SU-DHL-6 (cell line): ENCODE data around the gene LCOR.

Source experiments
- H2AFZ ChIP-seq: fragments of 200-600 bp; sonication (generic); 2 replicates; pipeline ENCODE4 v1.6.1; 2014; ENCODE audit warnings: low read depth, mild to moderate bottlenecking, moderate library complexity, mixed read lengths, antibody characterized with exemption, low read length; ENCODE audit not compliant: severe bottlenecking
- H3F3A ChIP-seq: fragments of 200-600 bp; shearing (Covaris generic); 2 replicates; pipeline ENCODE4 v1.6.0; 2016; ENCODE audit warnings: antibody characterized with exemption, mild to moderate bottlenecking; ENCODE audit not compliant: insufficient read depth
- H3K27ac ChIP-seq: fragments of 200-600 bp; sonication (generic); 2 replicates; pipeline ENCODE4 v1.5.1; 2016; ENCODE audit warnings: low read depth, mild to moderate bottlenecking, low read length, moderate library complexity, mixed read lengths
- H3K27me3 ChIP-seq: fragments of 200-600 bp; sonication (generic), shearing (Covaris generic); 2 replicates; pipeline ENCODE4 v1.6.0; 2014; ENCODE audit warnings: mild to moderate bottlenecking, low read length
- H3K36me3 ChIP-seq: fragments of 200-600 bp; sonication (generic); 2 replicates; pipeline ENCODE4 v1.6.1; 2014; ENCODE audit warnings: mild to moderate bottlenecking, low read length, mixed read lengths
- H3K4me2 ChIP-seq: fragments of 300-600, 200-600 bp; shearing (Covaris generic), sonication (generic); 2 replicates; pipeline ENCODE4 v1.6.0; 2014; ENCODE audit warnings: low read length, low read depth, mild to moderate bottlenecking; ENCODE audit not compliant: poor library complexity, severe bottlenecking
- H3K4me3 ChIP-seq: fragments of 200-600 bp; sonication (generic); 2 replicates; pipeline ENCODE4 v1.5.1; 2014; ENCODE audit warnings: antibody characterized with exemption, low read length, mild to moderate bottlenecking, mixed read lengths; ENCODE audit not compliant: insufficient read depth, poor library complexity, severe bottlenecking
- H3K79me2 ChIP-seq: fragments of 200-600 bp; sonication (generic); 2 replicates; pipeline ENCODE4 v1.6.1; 2014; ENCODE audit warnings: mild to moderate bottlenecking, low read length, moderate library complexity; ENCODE audit not compliant: insufficient read depth
- H3K9ac ChIP-seq: fragments of 200-600 bp; sonication (generic); 2 replicates; pipeline ENCODE4 v1.7.0; 2014; ENCODE audit warnings: mild to moderate bottlenecking, low read length
- H3K9me2 ChIP-seq: fragments of 200-600 bp; sonication (generic); replicated peaks from 2 replicates; pipeline ENCODE4 v1.6.1; 2014; ENCODE audit warnings: low read length; ENCODE audit not compliant: insufficient read depth
- H3K9me3 ChIP-seq: fragments of 200-600 bp; sonication (generic); 2 replicates; pipeline ENCODE4 v1.6.1; 2014; ENCODE audit warnings: low read length, mixed read lengths; ENCODE audit not compliant: insufficient read depth
- H4K20me1 ChIP-seq: fragments of 200-600 bp; sonication (generic); 2 replicates; pipeline ENCODE4 v1.6.1; 2014; ENCODE audit warnings: low read depth, mild to moderate bottlenecking, antibody characterized with exemption, low read length, moderate library complexity, mixed read lengths
- EZH2phosphoT487 ChIP-seq: fragments of 200-600 bp; sonication (generic), shearing (Covaris generic); conservative IDR thresholded peaks from 2 replicates; pipeline ENCODE4 v1.6.1; 2018; ENCODE audit warnings: mild to moderate bottlenecking, antibody characterized with exemption, low read length, moderate library complexity, mixed read lengths
- TF ChIP-seq, protein P1 (sequence below): fragments of 200-600 bp; sonication (generic); IDR thresholded peaks from one replicate; pipeline ENCODE4 v1.5.1; 2017; ENCODE audit warnings: antibody characterized with exemption, mild to moderate bottlenecking, low read length, moderate library complexity; ENCODE audit not compliant: insufficient read depth, poor library complexity, severe bottlenecking

The LCOR gene

DNA sequence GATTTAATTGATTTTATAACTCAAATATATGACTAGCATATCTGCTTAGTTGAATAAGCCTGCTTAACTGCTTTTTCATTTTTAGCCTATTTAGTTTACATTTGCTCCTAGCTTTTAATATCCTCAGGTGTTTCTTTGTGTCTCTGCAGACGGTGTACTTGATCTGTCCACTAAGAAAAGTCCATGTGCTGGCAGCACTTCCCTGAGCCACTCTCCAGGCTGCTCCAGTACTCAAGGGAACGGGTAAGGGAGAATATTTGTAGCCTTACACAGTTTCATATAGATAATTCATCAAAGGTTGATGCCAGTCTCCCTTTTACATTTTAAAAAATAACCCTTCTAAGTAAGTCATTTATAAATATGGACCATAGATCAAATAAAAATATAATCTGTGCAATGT is 119.9 kb downstream of the LCOR start:
- TF ChIP-seq EZH2phosphoT487 = no peak
- TF ChIP-seq, protein P1, sequence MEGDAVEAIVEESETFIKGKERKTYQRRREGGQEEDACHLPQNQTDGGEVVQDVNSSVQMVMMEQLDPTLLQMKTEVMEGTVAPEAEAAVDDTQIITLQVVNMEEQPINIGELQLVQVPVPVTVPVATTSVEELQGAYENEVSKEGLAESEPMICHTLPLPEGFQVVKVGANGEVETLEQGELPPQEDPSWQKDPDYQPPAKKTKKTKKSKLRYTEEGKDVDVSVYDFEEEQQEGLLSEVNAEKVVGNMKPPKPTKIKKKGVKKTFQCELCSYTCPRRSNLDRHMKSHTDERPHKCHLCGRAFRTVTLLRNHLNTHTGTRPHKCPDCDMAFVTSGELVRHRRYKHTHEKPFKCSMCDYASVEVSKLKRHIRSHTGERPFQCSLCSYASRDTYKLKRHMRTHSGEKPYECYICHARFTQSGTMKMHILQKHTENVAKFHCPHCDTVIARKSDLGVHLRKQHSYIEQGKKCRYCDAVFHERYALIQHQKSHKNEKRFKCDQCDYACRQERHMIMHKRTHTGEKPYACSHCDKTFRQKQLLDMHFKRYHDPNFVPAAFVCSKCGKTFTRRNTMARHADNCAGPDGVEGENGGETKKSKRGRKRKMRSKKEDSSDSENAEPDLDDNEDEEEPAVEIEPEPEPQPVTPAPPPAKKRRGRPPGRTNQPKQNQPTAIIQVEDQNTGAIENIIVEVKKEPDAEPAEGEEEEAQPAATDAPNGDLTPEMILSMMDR = no peak
- Histone ChIP-seq H3K4me3 (no peak overlapping the region), H3K79me2 (no peaks in the 10 kb centered on the region), H3K4me2 (no peak overlapping the region), H3K27me3 (no peaks in the 10 kb centered on the region), H3K36me3 (peaks cover 46% of the 10 kb centered on the region), H3K27ac (no peak overlapping the region), H4K20me1 (no peaks in the 10 kb centered on the region), H2AFZ (no peak overlapping the region), H3F3A (peaks cover 11% of the 10 kb centered on the region; the same call in 1 of the 2 replicates), H3K9me3 (no peaks in the 10 kb centered on the region), H3K9me2 (no peaks in the 10 kb centered on the region), H3K9ac (no peak overlapping the region)

DNA sequence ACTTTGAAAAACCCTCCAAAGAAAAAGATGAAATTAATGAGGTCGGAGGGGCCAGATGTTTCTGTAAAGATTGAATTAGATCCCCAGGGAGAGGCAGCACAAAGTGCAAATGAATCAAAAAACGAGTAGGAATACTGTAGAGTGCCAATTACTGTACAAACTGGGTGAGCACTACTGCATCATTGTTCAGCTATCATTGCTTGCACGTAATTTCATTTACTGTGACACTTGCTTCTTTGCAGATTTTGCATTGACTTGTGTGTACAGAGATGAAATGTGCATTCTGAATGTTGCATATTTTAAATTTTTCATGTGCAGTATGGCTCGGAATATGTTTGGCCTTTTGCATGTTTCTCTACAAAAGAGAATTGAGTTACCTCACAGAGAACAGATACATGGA is 123.7 kb downstream of the LCOR start:
- no peaks in the 10 kb centered on the region for H3K27me3 ChIP-seq
- no peaks in the 10 kb centered on the region for H4K20me1 ChIP-seq
- H3K36me3 ChIP-seq = peaks cover 33% of the 10 kb centered on the region; the same call in 1 of the 2 replicates
- TF ChIP-seq, protein P1 = no peak
- TF ChIP-seq EZH2phosphoT487 = no peak
- H3K9me3 ChIP-seq = no peaks in the 10 kb centered on the region
- no peak overlapping the region for H3K9ac ChIP-seq
- no peaks in the 10 kb centered on the region for H3F3A ChIP-seq
- no peak overlapping the region for H3K4me2 ChIP-seq
- no peaks in the 10 kb centered on the region for H3K79me2 ChIP-seq
- no peak overlapping the region for H3K27ac ChIP-seq
- H3K9me2 ChIP-seq = no peaks in the 10 kb centered on the region
- H3K4me3 ChIP-seq = no peak overlapping the region
- no peak overlapping the region for H2AFZ ChIP-seq

DNA sequence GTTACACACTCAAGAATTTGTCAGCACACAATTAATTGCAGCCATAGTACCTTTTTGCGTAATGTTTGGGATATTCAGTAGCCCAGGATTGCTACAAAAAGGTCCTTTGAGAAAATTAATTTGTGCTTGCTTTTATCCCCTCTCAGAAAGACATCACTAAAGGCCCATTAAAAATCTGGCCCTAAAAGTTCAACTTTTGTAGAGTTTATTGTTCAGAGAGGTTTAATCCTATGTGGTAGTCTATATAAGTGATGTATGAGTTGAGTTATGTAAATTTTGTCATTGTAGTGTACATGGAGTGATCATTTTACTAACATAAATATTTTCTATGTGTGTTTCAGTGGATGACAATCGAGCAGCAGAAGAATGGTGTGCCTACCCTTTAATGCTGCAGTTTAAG is 126.0 kb downstream of the LCOR start:
- TF ChIP-seq EZH2phosphoT487 = no peak
- TF ChIP-seq, protein P1 = no peak
- no peaks in the 10 kb centered on the region for H3K27me3 ChIP-seq
- H3F3A ChIP-seq = no peaks in the 10 kb centered on the region
- H4K20me1 ChIP-seq = no peaks in the 10 kb centered on the region
- peaks cover 18% of the 10 kb centered on the region; the same call in 1 of the 2 replicates for H3K36me3 ChIP-seq
- H3K9me2 ChIP-seq = no peaks in the 10 kb centered on the region
- no peaks in the 10 kb centered on the region for H3K9me3 ChIP-seq
- no peak overlapping the region for H3K4me2 ChIP-seq
- no peaks in the 10 kb centered on the region for H3K79me2 ChIP-seq
- no peak overlapping the region for H3K9ac ChIP-seq
- no peak overlapping the region for H3K4me3 ChIP-seq
- H3K27ac ChIP-seq = no peak overlapping the region
- H2AFZ ChIP-seq = no peak overlapping the region
